H1 (cell line): ENCODE results near the gene SPIB. TPM values are rescaled to one million over a fixed set of nuclear protein-coding genes. Genes with fewer than 3 reads are reported as not detected.

ENCODE experiments used
- GTF2F1 ChIP-seq: IDR thresholded peaks from 2 replicates; pipeline ENCODE4 v1.6.1; 2012; ENCODE audit warnings: low read depth, low read length, improper control_type of control experiment, borderline replicate concordance
- MAFK ChIP-seq: IDR thresholded peaks from 2 replicates; pipeline ENCODE4 v1.6.1; 2012; ENCODE audit warnings: low read depth, mild to moderate bottlenecking, improper control_type of control experiment, low read length
- ZNF274 ChIP-seq: IDR thresholded peaks from 2 replicates; pipeline ENCODE4 v1.7.0; 2012; ENCODE audit warnings: low read length, borderline replicate concordance; ENCODE audit errors: extremely low read depth
- polyA plus RNA-seq, 7 experiments: library from polyadenylated mRNA; depleted of rRNA in 3 of 7; stranded (reverse) in 5 of 7; unstranded in 2 of 7; fragments of >200 nt in 5 of 7; fragments of 200-250 nt in 2 of 7; gene quantifications; 1 replicate in 5 of 7; 2 replicates in 1 of 7; 4 replicates in 1 of 7; pipeline versions ENCODE4 v1.2.1 to v1.2.3, GENCODE V29; 2011 to 2013; ENCODE audit warnings: missing spikeins in 2 of 7, mixed read lengths in 2 of 7
- total RNA-seq: library from RNA; stranded (reverse); fragmentation: NEBNext Ultra II Directional; extraction: Animal tissue kit (Norgen Biotek cat#: 25700); gene quantifications from 2 replicates; pipeline ENCODE4 v1.2.1, GENCODE V29; 2021
- TF ChIP-seq, protein P1 (sequence below): fragments of 300-600 bp; sonication (generic); IDR thresholded peaks from 2 replicates; pipeline ENCODE4 v1.7.1; 2012; ENCODE audit warnings: low read length, moderate library complexity, mild to moderate bottlenecking, inconsistent platforms; ENCODE audit not compliant: insufficient replicate concordance

The SPIB gene
- total and polyA plus RNA-seq, 2 of the 8 experiments (the other 6 are each of a cell fraction or from before 2014, with no cell fraction given), result 11.1 to 17.4 TPM

DNA sequence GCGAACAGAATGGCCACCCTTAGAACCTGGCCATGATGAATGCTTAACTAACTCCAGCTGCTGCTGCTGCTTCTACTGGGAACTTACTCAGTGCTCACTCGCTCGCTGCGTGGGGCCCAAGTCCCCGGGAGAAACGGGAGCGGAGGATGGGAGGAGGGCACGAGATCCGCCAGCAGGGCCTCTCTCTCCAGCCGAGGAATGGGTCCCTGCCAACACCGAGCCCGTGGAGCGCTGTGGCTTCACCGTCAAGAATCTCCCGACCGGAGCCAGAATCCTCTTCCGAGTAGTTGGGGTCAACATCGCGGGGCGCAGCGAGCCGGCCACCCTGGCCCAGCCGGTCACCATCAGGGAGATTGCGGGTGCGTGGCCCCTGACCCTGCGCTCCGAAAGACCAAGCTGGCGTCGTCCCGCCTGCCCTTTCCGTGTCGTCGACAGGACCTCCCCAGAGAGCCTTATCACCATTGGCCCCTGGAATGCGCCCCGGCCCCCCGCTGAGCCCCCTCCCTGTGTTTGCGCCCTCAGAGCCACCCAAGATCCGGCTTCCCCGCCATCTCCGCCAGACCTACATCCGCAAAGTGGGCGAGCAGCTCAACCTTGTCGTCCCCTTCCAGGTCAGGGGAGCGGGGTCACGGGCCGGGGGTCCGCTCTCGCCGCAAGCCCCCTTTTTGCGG is 39.8 kb downstream of the SPIB start (continued):
- TF ChIP-seq, protein P1, sequence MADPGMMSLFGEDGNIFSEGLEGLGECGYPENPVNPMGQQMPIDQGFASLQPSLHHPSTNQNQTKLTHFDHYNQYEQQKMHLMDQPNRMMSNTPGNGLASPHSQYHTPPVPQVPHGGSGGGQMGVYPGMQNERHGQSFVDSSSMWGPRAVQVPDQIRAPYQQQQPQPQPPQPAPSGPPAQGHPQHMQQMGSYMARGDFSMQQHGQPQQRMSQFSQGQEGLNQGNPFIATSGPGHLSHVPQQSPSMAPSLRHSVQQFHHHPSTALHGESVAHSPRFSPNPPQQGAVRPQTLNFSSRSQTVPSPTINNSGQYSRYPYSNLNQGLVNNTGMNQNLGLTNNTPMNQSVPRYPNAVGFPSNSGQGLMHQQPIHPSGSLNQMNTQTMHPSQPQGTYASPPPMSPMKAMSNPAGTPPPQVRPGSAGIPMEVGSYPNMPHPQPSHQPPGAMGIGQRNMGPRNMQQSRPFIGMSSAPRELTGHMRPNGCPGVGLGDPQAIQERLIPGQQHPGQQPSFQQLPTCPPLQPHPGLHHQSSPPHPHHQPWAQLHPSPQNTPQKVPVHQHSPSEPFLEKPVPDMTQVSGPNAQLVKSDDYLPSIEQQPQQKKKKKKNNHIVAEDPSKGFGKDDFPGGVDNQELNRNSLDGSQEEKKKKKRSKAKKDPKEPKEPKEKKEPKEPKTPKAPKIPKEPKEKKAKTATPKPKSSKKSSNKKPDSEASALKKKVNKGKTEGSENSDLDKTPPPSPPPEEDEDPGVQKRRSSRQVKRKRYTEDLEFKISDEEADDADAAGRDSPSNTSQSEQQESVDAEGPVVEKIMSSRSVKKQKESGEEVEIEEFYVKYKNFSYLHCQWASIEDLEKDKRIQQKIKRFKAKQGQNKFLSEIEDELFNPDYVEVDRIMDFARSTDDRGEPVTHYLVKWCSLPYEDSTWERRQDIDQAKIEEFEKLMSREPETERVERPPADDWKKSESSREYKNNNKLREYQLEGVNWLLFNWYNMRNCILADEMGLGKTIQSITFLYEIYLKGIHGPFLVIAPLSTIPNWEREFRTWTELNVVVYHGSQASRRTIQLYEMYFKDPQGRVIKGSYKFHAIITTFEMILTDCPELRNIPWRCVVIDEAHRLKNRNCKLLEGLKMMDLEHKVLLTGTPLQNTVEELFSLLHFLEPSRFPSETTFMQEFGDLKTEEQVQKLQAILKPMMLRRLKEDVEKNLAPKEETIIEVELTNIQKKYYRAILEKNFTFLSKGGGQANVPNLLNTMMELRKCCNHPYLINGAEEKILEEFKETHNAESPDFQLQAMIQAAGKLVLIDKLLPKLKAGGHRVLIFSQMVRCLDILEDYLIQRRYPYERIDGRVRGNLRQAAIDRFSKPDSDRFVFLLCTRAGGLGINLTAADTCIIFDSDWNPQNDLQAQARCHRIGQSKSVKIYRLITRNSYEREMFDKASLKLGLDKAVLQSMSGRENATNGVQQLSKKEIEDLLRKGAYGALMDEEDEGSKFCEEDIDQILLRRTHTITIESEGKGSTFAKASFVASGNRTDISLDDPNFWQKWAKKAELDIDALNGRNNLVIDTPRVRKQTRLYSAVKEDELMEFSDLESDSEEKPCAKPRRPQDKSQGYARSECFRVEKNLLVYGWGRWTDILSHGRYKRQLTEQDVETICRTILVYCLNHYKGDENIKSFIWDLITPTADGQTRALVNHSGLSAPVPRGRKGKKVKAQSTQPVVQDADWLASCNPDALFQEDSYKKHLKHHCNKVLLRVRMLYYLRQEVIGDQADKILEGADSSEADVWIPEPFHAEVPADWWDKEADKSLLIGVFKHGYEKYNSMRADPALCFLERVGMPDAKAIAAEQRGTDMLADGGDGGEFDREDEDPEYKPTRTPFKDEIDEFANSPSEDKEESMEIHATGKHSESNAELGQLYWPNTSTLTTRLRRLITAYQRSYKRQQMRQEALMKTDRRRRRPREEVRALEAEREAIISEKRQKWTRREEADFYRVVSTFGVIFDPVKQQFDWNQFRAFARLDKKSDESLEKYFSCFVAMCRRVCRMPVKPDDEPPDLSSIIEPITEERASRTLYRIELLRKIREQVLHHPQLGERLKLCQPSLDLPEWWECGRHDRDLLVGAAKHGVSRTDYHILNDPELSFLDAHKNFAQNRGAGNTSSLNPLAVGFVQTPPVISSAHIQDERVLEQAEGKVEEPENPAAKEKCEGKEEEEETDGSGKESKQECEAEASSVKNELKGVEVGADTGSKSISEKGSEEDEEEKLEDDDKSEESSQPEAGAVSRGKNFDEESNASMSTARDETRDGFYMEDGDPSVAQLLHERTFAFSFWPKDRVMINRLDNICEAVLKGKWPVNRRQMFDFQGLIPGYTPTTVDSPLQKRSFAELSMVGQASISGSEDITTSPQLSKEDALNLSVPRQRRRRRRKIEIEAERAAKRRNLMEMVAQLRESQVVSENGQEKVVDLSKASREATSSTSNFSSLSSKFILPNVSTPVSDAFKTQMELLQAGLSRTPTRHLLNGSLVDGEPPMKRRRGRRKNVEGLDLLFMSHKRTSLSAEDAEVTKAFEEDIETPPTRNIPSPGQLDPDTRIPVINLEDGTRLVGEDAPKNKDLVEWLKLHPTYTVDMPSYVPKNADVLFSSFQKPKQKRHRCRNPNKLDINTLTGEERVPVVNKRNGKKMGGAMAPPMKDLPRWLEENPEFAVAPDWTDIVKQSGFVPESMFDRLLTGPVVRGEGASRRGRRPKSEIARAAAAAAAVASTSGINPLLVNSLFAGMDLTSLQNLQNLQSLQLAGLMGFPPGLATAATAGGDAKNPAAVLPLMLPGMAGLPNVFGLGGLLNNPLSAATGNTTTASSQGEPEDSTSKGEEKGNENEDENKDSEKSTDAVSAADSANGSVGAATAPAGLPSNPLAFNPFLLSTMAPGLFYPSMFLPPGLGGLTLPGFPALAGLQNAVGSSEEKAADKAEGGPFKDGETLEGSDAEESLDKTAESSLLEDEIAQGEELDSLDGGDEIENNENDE, result no peak
- no peak for TF ChIP-seq GTF2F1
- no peak for TF ChIP-seq MAFK
- TF ChIP-seq ZNF274, result no peak
